Measurements from ENCODE around the gene GRAMD2B.
A peak's percentile ranks its signal among the peaks of the same experiment; 100 is the strongest.
"Not testable (repeated sequence)": the region's sequence is repeated elsewhere in the genome, so short reads cannot be mapped to it uniquely, and the experiment has no call there.

Gene GRAMD2B, protein sequence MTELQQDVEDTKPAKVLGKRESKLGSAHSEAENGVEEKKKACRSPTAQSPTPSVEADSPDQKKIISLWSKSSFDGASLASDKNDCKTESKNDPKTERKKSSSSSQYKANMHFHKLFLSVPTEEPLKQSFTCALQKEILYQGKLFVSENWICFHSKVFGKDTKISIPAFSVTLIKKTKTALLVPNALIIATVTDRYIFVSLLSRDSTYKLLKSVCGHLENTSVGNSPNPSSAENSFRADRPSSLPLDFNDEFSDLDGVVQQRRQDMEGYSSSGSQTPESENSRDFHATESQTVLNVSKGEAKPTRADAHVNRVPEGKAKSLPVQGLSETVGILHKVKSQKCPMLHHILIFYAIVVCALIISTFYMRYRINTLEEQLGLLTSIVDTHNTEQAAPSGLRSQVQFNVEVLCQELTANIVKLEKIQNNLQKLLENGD

GRCh38 chr5:126422994-126423788 is at the start of gene GRAMD2B:
TSS of gene GRAMD2B (plus strand) at chr5:126423409. CDS start at chr5:126423607, 198 bp downstream.
- Mint-ChIP-seq H3K4me1 (ENCODE audit: low read depth) (peaks cover 32% of the 10 kb centered on the region), H3K9me3 (no peaks in the 10 kb centered on the region), H3K36me3 (ENCODE audit: low read depth) (peaks cover 4% of the 10 kb centered on the region), H3K4me3 (peak within 1 kb of the TSS; percentile 92), H3K27ac (peak within 1 kb of the TSS; percentile 85), H3K27me3 (no peaks in the 10 kb centered on the region)

- Mint-ChIP-seq H3K27ac (no peak overlapping the region), H3K36me3 (ENCODE audit: low read depth) (no peaks in the 10 kb centered on the region), H3K4me3 (no peak overlapping the region), H3K4me1 (ENCODE audit: low read depth) (peaks cover 14% of the 10 kb centered on the region), H3K27me3 (no peaks in the 10 kb centered on the region), H3K9me3 (no peaks in the 10 kb centered on the region)
These were observed 49.1 kb upstream of the GRAMD2B start for GRCh38 chr5:126374109-126374416.

DNA sequence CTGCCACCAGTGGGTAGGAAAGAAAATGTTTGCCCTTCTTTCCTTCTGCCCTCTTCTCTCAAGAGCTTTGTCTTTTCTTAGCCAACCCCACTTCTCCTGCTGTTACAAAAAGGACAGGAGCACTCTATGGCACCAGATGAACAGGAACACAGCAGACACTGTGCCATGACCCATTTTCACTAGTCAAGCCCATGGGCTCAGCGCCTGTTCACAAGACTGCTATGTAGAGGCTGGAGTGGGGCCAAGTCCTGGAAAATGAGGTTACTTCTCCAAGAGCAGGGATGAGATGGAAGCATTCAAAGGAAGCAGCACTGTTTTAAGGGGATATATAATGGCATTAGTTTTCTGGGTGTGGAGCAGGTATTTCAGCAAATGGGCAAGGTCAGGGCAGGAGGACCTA is 46.8 kb upstream of the GRAMD2B start:
- Mint-ChIP-seq H3K27me3 (no peaks in the 10 kb centered on the region), H3K36me3 (ENCODE audit: low read depth) (no peaks in the 10 kb centered on the region), H3K4me1 (ENCODE audit: low read depth) (peaks cover 14% of the 10 kb centered on the region), H3K27ac (no peak overlapping the region), H3K4me3 (no peak overlapping the region), H3K9me3 (no peaks in the 10 kb centered on the region)

DNA sequence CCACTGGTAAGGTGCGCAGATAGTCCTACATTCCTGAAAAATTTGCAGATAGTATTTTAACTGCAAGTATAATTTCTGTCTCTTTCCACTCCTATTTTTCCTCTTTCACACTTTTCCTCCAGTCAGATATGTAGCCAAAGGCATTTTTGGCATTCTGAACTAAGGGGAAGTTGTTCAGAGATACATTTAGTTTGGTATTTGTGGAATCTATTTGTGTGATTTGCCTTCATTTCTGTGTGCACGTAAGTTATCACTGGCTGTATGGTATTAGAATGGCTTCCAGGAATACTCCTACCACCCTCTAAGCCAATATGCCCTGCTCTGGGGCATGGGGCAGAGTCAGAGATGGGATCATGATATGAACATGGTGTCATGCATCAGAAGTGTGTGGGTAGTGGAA is 45.8 kb upstream of the GRAMD2B start:
- Mint-ChIP-seq H3K27ac (no peak overlapping the region), H3K4me3 (no peak overlapping the region), H3K9me3 (no peaks in the 10 kb centered on the region), H3K27me3 (no peaks in the 10 kb centered on the region), H3K4me1 (ENCODE audit: low read depth) (peaks cover 14% of the 10 kb centered on the region), H3K36me3 (ENCODE audit: low read depth) (no peaks in the 10 kb centered on the region)

DNA sequence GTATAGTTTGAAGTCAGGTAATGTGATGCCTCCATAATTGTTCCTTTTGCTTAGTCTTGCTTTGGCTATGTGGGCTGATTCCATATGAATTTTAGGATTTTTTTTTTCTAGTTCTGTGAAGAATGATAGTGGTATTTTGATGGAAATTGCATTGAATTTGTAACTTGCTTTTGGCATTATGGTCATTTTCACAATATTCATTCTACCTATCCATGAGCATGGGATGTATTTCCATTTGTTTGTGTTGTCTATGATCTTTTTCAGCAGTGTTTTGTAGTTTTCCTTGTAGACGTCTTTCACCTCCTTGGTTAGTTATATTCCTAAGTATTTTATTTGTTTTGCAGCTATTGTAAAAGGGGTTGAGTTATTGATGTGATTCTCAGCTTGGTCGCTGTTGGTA is 42.9 kb upstream of the GRAMD2B start:
- not testable (repeated sequence) for H3K9me3 Mint-ChIP-seq; H3K36me3 Mint-ChIP-seq (ENCODE audit: low read depth); H3K27ac Mint-ChIP-seq; H3K4me1 Mint-ChIP-seq (ENCODE audit: low read depth); H3K4me3 Mint-ChIP-seq; H3K27me3 Mint-ChIP-seq

GRCh38 chr5:126383246-126383645 is 40.0 kb upstream of the GRAMD2B start:
- Mint-ChIP-seq H3K4me3 (no peak overlapping the region), H3K9me3 (no peaks in the 10 kb centered on the region), H3K36me3 (ENCODE audit: low read depth) (no peaks in the 10 kb centered on the region), H3K27ac (no peak overlapping the region), H3K27me3 (no peaks in the 10 kb centered on the region), H3K4me1 (ENCODE audit: low read depth) (no peaks in the 10 kb centered on the region)

GRCh38 chr5:126383776-126384175 is 39.4 kb upstream of the GRAMD2B start:
- H3K9me3 Mint-ChIP-seq, result no peaks in the 10 kb centered on the region
- no peaks in the 10 kb centered on the region for H3K36me3 Mint-ChIP-seq (ENCODE audit: low read depth)

DNA sequence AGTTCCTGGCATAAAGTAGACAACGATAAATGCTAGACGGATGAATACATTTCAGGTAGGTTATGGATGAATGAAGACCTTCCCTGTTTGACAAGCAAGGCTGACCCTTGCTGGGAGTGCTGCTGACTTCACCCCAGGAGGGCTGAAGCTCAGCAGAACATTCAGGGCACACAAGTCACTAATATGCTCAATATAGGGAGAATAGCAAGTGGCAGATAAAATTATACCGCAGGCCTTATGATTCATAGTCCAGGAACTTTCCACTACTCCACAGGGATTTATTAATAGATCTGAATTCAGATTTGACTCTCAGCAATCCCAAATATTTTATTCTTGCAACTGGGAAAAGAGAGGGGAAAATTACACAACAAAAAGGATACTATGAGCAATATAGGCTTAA is 38.2 kb upstream of the GRAMD2B start:
- H3K27me3 Mint-ChIP-seq, result no peaks in the 10 kb centered on the region
- H3K9me3 Mint-ChIP-seq, result no peaks in the 10 kb centered on the region
- no peak overlapping the region for H3K4me3 Mint-ChIP-seq
- H3K36me3 Mint-ChIP-seq (ENCODE audit: low read depth), result no peaks in the 10 kb centered on the region
- no peak overlapping the region for H3K27ac Mint-ChIP-seq
- H3K4me1 Mint-ChIP-seq (ENCODE audit: low read depth), result no peaks in the 10 kb centered on the region

More at GRCh38 chr5:126383776-126384175, 39.4 kb upstream of the GRAMD2B start:
- Mint-ChIP-seq H3K27me3 (no peaks in the 10 kb centered on the region), H3K4me1 (ENCODE audit: low read depth) (no peaks in the 10 kb centered on the region), H3K27ac (no peak overlapping the region), H3K4me3 (no peak overlapping the region)

DNA sequence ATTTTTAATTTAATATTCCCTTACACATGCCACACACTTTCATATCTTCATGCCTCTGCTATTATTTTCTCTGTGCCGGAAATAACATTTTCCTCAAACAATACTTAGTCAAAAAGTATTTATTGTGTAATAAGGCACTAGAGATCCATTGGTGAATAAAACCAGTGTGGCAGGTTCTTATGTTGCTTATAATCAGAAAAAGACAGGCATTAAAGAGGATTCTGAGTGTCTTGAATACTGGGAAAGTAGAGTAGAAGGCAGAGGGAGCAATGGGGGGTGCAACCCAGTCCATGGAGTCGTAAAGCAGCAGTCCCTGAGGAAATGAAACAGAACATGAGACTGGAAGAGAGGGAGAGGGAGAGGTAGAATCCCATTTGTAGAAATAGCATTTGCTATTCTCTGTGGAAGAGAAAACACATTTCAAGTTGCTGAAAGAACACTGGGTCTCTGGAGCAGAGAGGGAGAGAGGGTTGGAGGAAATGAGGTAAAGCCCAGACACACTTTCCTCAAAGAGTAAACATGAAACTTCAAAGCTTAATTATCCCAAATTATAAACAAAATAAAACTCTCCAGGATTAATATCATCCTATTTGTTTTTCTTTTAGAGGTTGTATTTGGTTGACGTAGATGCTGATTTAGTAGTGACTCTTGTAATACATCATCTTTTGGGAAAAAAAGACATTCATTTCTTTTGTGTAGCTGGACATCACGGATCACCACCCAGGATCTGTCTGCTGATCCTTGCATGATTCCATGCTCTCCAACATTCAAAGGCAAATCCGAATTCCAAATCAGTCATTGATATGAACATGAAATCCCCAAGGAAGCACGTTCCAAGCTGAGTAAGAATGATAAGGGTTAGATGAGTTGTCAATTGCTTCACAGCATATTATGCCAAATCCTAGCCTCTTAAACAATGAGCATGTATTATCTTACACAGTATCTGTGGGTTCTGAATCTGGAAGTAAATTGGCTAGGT is 37.4 kb upstream of the GRAMD2B start:
- no peaks in the 10 kb centered on the region for H3K9me3 Mint-ChIP-seq
- H3K4me1 Mint-ChIP-seq (ENCODE audit: low read depth), result no peaks in the 10 kb centered on the region
- no peaks in the 10 kb centered on the region for H3K27me3 Mint-ChIP-seq
- H3K36me3 Mint-ChIP-seq (ENCODE audit: low read depth), result no peaks in the 10 kb centered on the region
- no peak overlapping the region for H3K4me3 Mint-ChIP-seq
- H3K27ac Mint-ChIP-seq, result no peak overlapping the region

DNA sequence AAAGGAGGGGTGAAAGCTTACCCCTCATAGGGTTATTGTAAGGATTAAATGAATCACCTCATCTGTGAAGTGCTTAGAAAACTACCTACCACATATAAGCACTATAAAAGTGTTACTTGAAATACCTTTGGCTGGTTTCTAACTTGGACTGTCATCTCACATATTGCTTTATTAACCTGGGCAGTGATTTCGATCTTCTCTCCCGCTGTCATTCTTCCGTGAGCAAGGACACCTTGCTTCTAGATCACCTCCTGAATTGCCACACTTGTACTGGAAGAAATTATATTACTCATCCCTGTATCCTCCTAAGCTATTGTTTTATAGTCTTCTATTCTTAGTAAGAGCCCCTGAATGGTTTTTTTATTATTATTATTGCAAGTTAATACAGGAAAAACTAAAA is 34.0 kb upstream of the GRAMD2B start:
- H3K27me3 Mint-ChIP-seq, result no peaks in the 10 kb centered on the region
- H3K4me3 Mint-ChIP-seq, result no peak overlapping the region
- H3K36me3 Mint-ChIP-seq (ENCODE audit: low read depth), result no peaks in the 10 kb centered on the region
- no peaks in the 10 kb centered on the region for H3K9me3 Mint-ChIP-seq
- no peaks in the 10 kb centered on the region for H3K4me1 Mint-ChIP-seq (ENCODE audit: low read depth)
- no peak overlapping the region for H3K27ac Mint-ChIP-seq

- Mint-ChIP-seq H3K4me1 (ENCODE audit: low read depth) (no peaks in the 10 kb centered on the region), H3K4me3 (no peak overlapping the region), H3K9me3 (no peaks in the 10 kb centered on the region), H3K27ac (no peak overlapping the region), H3K36me3 (ENCODE audit: low read depth) (no peaks in the 10 kb centered on the region), H3K27me3 (no peaks in the 10 kb centered on the region)
These were observed 33.2 kb upstream of the GRAMD2B start for GRCh38 chr5:126390051-126390450.

DNA sequence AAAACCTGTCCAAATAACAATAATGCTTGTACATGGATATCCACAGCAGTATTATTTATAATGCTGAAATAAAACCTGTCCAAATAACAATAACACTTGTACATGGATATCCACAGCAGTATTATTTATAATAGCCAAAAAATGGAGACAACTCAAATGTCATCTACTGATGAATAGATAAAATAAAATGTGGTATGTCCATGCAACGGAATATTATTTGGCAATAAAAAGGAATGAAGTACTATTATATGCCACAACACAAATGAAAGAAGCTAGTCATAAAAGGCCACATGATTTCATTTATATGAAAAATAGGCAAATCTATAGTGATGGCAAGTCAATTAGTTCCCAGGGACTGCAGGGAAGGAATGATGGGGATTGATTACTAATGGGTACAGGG is 31.8 kb upstream of the GRAMD2B start:
- no peak overlapping the region for H3K4me3 Mint-ChIP-seq
- H3K4me1 Mint-ChIP-seq (ENCODE audit: low read depth), result no peaks in the 10 kb centered on the region
- H3K9me3 Mint-ChIP-seq, result no peaks in the 10 kb centered on the region
- H3K27ac Mint-ChIP-seq, result no peak overlapping the region
- no peaks in the 10 kb centered on the region for H3K36me3 Mint-ChIP-seq (ENCODE audit: low read depth)
- no peaks in the 10 kb centered on the region for H3K27me3 Mint-ChIP-seq

DNA sequence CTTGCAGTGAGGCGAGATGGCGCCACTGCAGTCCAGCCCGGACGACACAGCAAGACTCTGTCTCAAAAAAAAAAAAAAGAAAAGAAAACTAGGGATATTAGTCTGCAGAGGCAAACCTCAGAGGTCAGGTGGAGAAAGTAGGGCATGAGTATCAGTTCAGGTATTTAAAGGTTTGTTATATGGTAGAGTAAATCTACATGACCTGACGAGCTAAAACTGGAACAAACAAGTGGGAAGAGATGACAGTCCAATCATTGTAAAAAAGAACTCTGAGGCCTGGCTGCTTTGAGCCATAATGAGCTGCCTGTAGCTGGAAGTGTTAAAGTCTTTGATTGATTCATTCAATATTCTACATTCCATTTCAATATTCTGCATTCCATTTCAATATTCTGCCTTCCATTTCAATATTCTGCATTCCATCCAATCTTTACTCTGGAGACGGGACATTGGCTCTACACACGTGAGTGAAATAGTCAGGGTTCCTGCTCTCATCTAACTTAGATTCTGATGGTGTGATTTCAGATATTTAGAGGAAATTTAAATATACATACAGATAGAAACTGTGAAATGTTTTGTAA is 28.9 kb upstream of the GRAMD2B start:
- Mint-ChIP-seq H3K4me3 (no peak overlapping the region), H3K27ac (no peak overlapping the region), H3K9me3 (peaks cover 6% of the 10 kb centered on the region), H3K36me3 (ENCODE audit: low read depth) (no peaks in the 10 kb centered on the region), H3K4me1 (ENCODE audit: low read depth) (no peaks in the 10 kb centered on the region), H3K27me3 (no peaks in the 10 kb centered on the region)

DNA sequence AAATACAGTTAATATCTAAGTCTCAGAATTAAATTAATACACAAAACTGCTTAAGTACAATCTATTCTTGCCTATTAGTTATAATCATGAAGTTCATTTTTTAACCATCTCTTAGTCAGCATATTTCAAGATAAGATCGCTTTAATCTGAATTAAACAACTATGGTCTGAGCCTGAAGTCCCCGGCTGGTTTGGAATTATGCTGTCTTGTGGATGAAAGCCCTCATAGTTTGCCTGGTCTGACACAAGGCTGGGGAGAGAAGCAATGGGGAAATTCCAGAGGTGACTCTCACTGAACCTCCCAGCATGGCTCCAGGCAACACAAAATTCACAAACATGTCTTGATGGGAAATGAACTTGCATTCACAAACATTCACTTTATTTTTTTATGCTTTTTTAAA is 28.0 kb upstream of the GRAMD2B start:
- no peaks in the 10 kb centered on the region for H3K27me3 Mint-ChIP-seq
- peaks cover 14% of the 10 kb centered on the region for H3K9me3 Mint-ChIP-seq
- no peaks in the 10 kb centered on the region for H3K4me1 Mint-ChIP-seq (ENCODE audit: low read depth)
- no peak overlapping the region for H3K4me3 Mint-ChIP-seq
- no peak overlapping the region for H3K27ac Mint-ChIP-seq
- no peaks in the 10 kb centered on the region for H3K36me3 Mint-ChIP-seq (ENCODE audit: low read depth)
